Epithelial cell of esophagus (primary cell): ENCODE data around the gene WDR76.
"Not testable (repeated sequence)": the region's sequence is repeated elsewhere in the genome, so short reads cannot be mapped to it uniquely, and the experiment has no call there.

ENCODE experiments used
- DNase-seq: peaks from one replicate; pipeline ENCODE4 v3.0.0; 2010; ENCODE audit warnings: low read depth
- H3K4me3 ChIP-seq: 2 replicates; pipeline ENCODE4 v1.5.1; 2011; ENCODE audit warnings: mild to moderate bottlenecking, low read length, control low read depth
- CTCF ChIP-seq: IDR thresholded peaks from 2 replicates; pipeline ENCODE4 v1.5.1; 2011; ENCODE audit warnings: low read depth, mild to moderate bottlenecking, low read length, control low read depth, inconsistent platforms; ENCODE audit not compliant: insufficient read depth; ENCODE audit errors: missing control alignments

WDR76 gene

DNA sequence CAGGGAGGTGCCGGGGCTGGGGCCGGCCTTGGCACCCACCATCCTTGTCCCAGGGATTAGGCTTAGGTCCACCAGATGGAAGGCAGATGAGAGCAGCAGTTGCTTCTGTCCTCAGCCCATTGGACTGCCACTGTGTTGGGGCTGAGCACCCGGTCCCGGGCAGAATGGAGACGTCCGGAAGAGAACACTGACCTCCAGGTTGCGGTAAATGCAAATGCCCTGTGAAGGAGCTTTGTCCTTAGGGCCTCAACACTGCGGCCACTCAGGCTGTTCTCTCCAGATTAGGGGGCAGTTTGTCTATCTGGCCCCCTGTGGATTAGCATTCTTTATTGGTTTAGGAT is 26.9 kb upstream of the WDR76 start, which contains the start of gene SERINC4:
Gene SERINC4 (minus strand): TSS at position 276 of the 341 bp plus-strand sequence. CDS start 234 bp downstream, at position 42.
- no peak for TF ChIP-seq CTCF
- H3K4me3 ChIP-seq, result peak within 1 kb of the TSS; percentile 99
- DNase-seq, result no peak

GRCh38 chr15:43800286-43801141 is 26.3 kb upstream of the WDR76 start, which contains the start of gene HYPK:
Gene HYPK (plus strand): TSS chr15:43800599. CDS start chr15:43800623, 24 bp downstream.
- no peak for TF ChIP-seq CTCF
- H3K4me3 ChIP-seq, result peak within 1 kb of the TSS; percentile 99
- peak; percentile 91 for DNase-seq

- DNase-seq, H3K4me3 ChIP-seq: not testable (repeated sequence)
These were observed 24.1 kb upstream of the WDR76 start for GRCh38 chr15:43802676-43803075.

GRCh38 chr15:43808435-43808950 is 18.3 kb upstream of the WDR76 start:
- no peak for TF ChIP-seq CTCF
- H3K4me3 ChIP-seq, result no peak overlapping the region
- DNase-seq, result no peak

GRCh38 chr15:43808960-43809678 is 17.7 kb upstream of the WDR76 start:
- no peak for TF ChIP-seq CTCF
- no peak for DNase-seq
- no peak overlapping the region for H3K4me3 ChIP-seq

DNA sequence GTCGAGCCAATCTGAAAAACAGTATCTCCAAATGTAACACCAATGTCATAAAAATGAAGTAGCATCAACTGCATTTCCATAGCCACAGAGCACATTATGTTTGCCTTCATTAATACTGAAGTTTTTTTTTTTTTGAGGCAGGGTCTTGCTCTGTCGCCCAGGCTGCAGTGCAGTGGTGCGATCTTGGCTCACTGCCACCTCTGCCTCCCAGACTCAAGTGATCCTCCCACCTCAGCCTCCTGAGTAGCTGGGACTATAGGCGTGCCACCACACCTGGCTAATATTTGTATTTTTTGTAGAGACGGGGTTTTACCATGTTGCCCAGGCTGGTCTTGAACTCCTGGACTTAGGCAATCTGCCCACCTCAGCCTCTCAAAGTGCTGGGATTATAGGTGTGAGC is 11.7 kb upstream of the WDR76 start:
- not testable (repeated sequence) for H3K4me3 ChIP-seq, DNase-seq

- no peak for TF ChIP-seq CTCF
- DNase-seq, result no peak
- no peak overlapping the region for H3K4me3 ChIP-seq
These were observed 5.3 kb upstream of the WDR76 start for GRCh38 chr15:43821505-43821904.
